K562 (cell line): ENCODE data around the gene STAT6. TPM values are rescaled to one million over a fixed set of nuclear protein-coding genes. Genes with fewer than 3 reads are reported as not detected.

Experiments used
- CCNT2 ChIP-seq: IDR thresholded peaks from 2 replicates; pipeline ENCODE4 v1.6.1; 2011; ENCODE audit warnings: borderline replicate concordance, low read depth, mild to moderate bottlenecking, moderate library complexity, mixed read lengths, low read length; ENCODE audit not compliant: insufficient read length; ENCODE audit errors: extremely low read depth
- CSDE1 ChIP-seq, 2 experiments: fragments of 450-650 bp; IDR thresholded peaks; 2 replicates each; pipeline ENCODE4 v1.6.1; 2016; ENCODE audit warnings: mild to moderate bottlenecking in 1 of 2
- EP400 ChIP-seq: fragments of 450-650 bp; IDR thresholded peaks from 2 replicates; pipeline ENCODE4 v1.6.1; 2017; ENCODE audit warnings: antibody characterized with exemption, mild to moderate bottlenecking, moderate library complexity
- HNRNPL ChIP-seq: fragments of 200-400 bp; formaldehyde crosslinking; IDR thresholded peaks from 2 replicates; pipeline ENCODE4 v1.6.1; 2017; ENCODE audit warnings: low read depth, mild to moderate bottlenecking, low read length
- ID3 ChIP-seq, 2 experiments: fragments of 250-450 bp in 1 of 2; fragments of 450-650 bp in 1 of 2; sonication (Bioruptor Pico) in 1 of 2; IDR thresholded peaks; 2 replicates each; pipeline versions ENCODE4 v1.6.1 to v1.8.0; 2016 to 2021; ENCODE audit warnings: mild to moderate bottlenecking in 2 of 2, moderate library complexity in 2 of 2, missing compliant biosample characterization in 1 of 2, missing genetic modification characterization in 1 of 2
- NONO ChIP-seq, 2 experiments: fragments of 200-400 bp in 1 of 2; fragments of 450-650 bp in 1 of 2; formaldehyde crosslinking in 1 of 2; IDR thresholded peaks; 2 replicates each; pipeline ENCODE4 v1.6.1; 2017; ENCODE audit warnings: low read depth in 2 of 2, mild to moderate bottlenecking in 2 of 2, moderate library complexity in 2 of 2, low read length in 1 of 2
- PYGO2 ChIP-seq: fragments of 450-650 bp; IDR thresholded peaks from 2 replicates; pipeline ENCODE4 v1.6.1; 2016; ENCODE audit warnings: mild to moderate bottlenecking, missing genetic modification characterization, moderate library complexity, missing compliant biosample characterization
- RCOR1 ChIP-seq, 2 experiments: IDR thresholded peaks; 2 replicates each; pipeline ENCODE4 v1.6.1; 2012; ENCODE audit warnings: low read depth in 2 of 2, low read length in 2 of 2, borderline replicate concordance in 1 of 2, improper control_type of control experiment in 1 of 2
- TSC22D4 ChIP-seq: fragments of 450-650 bp; IDR thresholded peaks from 2 replicates; pipeline ENCODE4 v1.6.1; 2016; ENCODE audit warnings: missing genetic modification characterization, missing biosample characterization, control low read depth
- ZSCAN32 ChIP-seq: fragments of 450-650 bp; formaldehyde crosslinking; IDR thresholded peaks from 2 replicates; pipeline ENCODE4 v1.4.0; 2020; ENCODE audit warnings: mild to moderate bottlenecking, moderate library complexity
- polyA plus RNA-seq, 8 experiments: library from polyadenylated mRNA; depleted of rRNA in 4 of 8; stranded (reverse) in 5 of 8; unstranded in 3 of 8; fragments of >200 nt; fragmentation: Nextera tagmentation in 2 of 8; fragmentation: Illumina TruSeq in 1 of 8; extraction: Ambion mirVana in 2 of 8; extraction: Trizol in 1 of 8; gene quantifications; 2 replicates each; pipeline versions ENCODE4 v1.2.1 to v1.2.3, GENCODE V29; 2011 to 2014; ENCODE audit warnings: inconsistent platforms in 1 of 8, missing spikeins in 1 of 8
- total RNA-seq, 7 experiments: library from RNA; depleted of rRNA in 6 of 7; stranded (reverse); fragments of >200 nt in 6 of 7; fragmentation: Illumina TruSeq in 2 of 7; extraction: Trizol in 2 of 7; gene quantifications; 2 replicates each; pipeline versions ENCODE4 v1.2.1 to v1.2.3, GENCODE V29; 2011 to 2021; ENCODE audit warnings: low replicate concordance in 1 of 7
- TF ChIP-seq, protein P1 (sequence below): fragments of 450-650 bp; IDR thresholded peaks from 2 replicates; pipeline ENCODE4 v1.6.1; 2018; ENCODE audit warnings: mild to moderate bottlenecking, low read depth; ENCODE audit not compliant: partially characterized antibody
- TF ChIP-seq, protein P2 (sequence below): fragments of 450-650 bp; IDR thresholded peaks from 2 replicates; pipeline ENCODE4 v1.7.0; 2016; ENCODE audit warnings: borderline replicate concordance

STAT6 gene
- total and polyA plus RNA-seq, 9 of the 15 experiments (the other 6 are each of a cell fraction or from before 2014, with no cell fraction given) = 2.4 to 49.5 (median 26.5) TPM

DNA sequence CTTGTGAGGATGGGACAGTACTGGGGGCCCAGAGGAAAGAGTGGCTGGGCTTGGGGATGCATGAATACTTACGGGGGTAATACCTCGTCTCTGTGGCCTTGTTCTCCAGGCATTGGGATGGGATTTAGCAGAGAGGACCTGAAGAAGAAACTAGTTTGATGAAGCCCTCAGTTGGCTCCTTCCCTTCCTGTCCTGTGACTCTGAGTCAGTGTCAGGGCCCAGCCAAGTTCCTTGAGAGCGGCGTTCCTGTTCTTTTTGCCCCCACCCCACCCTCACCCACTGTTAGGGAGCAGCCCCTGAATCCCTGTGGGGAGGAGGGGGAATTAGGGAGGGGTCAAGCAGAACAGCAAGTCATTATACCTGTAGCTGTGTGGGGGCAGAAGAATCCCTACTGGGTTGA is 41.5 kb upstream of the STAT6 start (continued):
- TF ChIP-seq, protein P1, sequence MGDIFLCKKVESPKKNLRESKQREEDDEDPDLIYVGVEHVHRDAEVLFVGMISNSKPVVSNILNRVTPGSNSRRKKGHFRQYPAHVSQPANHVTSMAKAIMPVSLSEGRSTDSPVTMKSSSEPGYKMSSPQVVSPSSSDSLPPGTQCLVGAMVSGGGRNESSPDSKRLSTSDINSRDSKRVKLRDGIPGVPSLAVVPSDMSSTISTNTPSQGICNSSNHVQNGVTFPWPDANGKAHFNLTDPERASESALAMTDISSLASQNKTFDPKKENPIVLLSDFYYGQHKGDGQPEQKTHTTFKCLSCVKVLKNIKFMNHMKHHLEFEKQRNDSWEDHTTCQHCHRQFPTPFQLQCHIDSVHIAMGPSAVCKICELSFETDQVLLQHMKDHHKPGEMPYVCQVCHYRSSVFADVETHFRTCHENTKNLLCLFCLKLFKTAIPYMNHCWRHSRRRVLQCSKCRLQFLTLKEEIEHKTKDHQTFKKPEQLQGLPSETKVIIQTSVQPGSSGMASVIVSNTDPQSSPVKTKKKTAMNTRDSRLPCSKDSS = no peak
- TF ChIP-seq, protein P2, sequence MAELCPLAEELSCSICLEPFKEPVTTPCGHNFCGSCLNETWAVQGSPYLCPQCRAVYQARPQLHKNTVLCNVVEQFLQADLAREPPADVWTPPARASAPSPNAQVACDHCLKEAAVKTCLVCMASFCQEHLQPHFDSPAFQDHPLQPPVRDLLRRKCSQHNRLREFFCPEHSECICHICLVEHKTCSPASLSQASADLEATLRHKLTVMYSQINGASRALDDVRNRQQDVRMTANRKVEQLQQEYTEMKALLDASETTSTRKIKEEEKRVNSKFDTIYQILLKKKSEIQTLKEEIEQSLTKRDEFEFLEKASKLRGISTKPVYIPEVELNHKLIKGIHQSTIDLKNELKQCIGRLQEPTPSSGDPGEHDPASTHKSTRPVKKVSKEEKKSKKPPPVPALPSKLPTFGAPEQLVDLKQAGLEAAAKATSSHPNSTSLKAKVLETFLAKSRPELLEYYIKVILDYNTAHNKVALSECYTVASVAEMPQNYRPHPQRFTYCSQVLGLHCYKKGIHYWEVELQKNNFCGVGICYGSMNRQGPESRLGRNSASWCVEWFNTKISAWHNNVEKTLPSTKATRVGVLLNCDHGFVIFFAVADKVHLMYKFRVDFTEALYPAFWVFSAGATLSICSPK = no peak
- TF ChIP-seq ID3 (CRISPR knock-in tag; IDR thresholded peaks at IDR 0.05) (no peak), ID3 (tag; IDR thresholded peaks at IDR 0.05) (no peak), PYGO2 (no peak), CCNT2 (no peak), NONO (IDR thresholded peaks at IDR 0.05; ENCODE audit: low read depth in 2 of 2, low read length in 1 of 2) (no peak), RCOR1 (IDR thresholded peaks at IDR 0.05; ENCODE audit: borderline replicate concordance in 1 of 2, low read depth in 2 of 2, low read length in 2 of 2) (no peak), TSC22D4 (tag) (no peak), EP400 (no peak), CSDE1 (IDR thresholded peaks at IDR 0.05) (no peak), ZSCAN32 (CRISPR knock-in tag) (no peak), HNRNPL (no peak)
